Measurements from ENCODE around the gene HOXC12. TPM values are rescaled to one million over a fixed set of nuclear protein-coding genes. Genes with fewer than 3 reads are reported as not detected.

The HOXC12 gene
- total RNA-seq, 1 donor from 2014 or later, result not detected

DNA sequence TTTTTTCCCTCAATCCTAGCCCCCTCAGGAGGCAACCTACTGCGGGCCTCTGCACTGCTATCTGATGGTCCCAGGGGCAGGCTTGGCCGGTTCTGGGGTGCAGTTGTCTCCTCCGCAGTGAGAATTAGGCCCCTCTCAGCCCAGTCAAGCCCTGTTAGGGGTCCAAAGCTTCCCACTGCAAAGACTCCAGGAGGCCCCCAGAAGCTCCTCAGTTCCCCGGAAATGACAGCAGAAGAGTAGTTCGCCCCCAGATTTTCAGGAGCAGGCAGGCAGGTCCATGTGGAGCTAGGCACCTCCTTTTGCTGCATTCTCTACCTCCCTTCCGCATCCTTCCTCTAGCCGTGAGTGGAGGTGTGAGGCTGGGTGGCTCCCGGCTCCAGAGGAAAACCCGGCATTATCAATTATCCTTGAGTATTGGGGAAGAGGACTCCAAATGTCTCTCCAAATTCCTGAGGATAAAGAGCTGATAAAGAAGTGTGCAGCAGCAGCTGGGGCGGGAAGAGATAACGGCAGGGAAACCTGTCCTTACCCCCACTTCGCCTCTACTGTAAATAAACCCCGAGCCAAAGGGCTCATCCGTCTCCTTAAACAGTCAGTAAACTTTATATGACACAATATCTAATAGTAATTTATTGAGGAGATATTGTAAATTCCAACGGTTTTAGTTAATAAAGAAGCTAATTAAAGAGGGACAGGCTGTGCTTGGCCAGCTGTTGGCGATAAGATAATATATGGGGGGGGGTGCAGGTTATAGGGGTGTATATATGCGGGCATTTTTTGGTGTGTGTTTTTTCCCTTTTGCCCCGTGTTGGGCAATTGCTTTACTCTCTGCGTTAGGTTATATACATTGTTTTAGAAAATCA is 641 bp upstream of the HOXC12 start:
- Mint-ChIP-seq H3K4me1 (peaks cover 14% of the 10 kb centered on the region), H3K27me3 (ENCODE audit: low read depth) (peaks cover 98% of the 10 kb centered on the region), H3K4me3 (no peak overlapping the region), H3K9me3 (no peaks in the 10 kb centered on the region), H3K27ac (no peak overlapping the region), H3K36me3 (no peaks in the 10 kb centered on the region)
- TF ChIP-seq, protein P1, sequence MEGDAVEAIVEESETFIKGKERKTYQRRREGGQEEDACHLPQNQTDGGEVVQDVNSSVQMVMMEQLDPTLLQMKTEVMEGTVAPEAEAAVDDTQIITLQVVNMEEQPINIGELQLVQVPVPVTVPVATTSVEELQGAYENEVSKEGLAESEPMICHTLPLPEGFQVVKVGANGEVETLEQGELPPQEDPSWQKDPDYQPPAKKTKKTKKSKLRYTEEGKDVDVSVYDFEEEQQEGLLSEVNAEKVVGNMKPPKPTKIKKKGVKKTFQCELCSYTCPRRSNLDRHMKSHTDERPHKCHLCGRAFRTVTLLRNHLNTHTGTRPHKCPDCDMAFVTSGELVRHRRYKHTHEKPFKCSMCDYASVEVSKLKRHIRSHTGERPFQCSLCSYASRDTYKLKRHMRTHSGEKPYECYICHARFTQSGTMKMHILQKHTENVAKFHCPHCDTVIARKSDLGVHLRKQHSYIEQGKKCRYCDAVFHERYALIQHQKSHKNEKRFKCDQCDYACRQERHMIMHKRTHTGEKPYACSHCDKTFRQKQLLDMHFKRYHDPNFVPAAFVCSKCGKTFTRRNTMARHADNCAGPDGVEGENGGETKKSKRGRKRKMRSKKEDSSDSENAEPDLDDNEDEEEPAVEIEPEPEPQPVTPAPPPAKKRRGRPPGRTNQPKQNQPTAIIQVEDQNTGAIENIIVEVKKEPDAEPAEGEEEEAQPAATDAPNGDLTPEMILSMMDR (IDR thresholded peaks at IDR 0.05; ENCODE audit: unreplicated experiment), result no peak
- DNase-seq (ENCODE audit: low spot score in 2 of 2, unreplicated experiment in 2 of 2), result no peak

DNA sequence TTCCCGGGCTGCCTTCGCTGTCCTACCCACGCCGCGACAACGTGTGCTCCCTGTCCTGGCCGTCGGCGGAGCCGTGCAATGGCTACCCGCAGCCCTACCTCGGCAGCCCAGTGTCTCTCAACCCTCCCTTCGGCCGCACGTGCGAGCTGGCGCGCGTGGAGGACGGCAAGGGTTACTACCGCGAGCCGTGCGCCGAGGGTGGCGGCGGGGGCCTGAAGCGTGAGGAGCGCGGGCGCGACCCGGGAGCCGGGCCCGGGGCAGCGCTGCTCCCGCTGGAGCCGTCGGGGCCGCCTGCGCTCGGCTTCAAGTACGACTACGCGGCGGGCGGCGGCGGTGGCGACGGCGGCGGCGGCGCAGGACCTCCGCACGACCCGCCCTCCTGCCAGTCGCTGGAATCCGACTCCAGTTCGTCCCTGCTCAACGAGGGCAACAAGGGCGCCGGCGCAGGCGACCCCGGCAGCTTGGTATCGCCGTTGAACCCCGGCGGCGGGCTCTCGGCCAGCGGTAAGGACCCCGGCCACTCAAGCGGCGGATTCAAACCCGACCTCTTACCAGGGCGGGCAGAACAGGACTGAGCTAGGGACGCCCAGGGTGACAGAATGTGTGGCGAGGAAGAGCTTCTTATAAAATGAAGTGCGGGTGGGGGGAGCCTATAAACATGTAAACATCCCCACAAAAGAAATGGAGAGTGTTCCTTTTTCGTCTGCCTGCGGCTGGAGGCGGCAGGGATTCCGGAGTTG is 503 bp downstream of the HOXC12 start:
- H3K27me3 Mint-ChIP-seq (ENCODE audit: low read depth), result peaks cover 98% of the 10 kb centered on the region
- peaks cover 14% of the 10 kb centered on the region for H3K4me1 Mint-ChIP-seq
- no peak overlapping the region for H3K4me3 Mint-ChIP-seq
- DNase-seq (ENCODE audit: low spot score in 2 of 2, unreplicated experiment in 2 of 2), result no peak
- no peaks in the 10 kb centered on the region for H3K9me3 Mint-ChIP-seq
- no peak overlapping the region for H3K27ac Mint-ChIP-seq
- TF ChIP-seq, protein P1 (IDR thresholded peaks at IDR 0.05; ENCODE audit: unreplicated experiment), result no peak
- H3K36me3 Mint-ChIP-seq, result no peaks in the 10 kb centered on the region

DNA sequence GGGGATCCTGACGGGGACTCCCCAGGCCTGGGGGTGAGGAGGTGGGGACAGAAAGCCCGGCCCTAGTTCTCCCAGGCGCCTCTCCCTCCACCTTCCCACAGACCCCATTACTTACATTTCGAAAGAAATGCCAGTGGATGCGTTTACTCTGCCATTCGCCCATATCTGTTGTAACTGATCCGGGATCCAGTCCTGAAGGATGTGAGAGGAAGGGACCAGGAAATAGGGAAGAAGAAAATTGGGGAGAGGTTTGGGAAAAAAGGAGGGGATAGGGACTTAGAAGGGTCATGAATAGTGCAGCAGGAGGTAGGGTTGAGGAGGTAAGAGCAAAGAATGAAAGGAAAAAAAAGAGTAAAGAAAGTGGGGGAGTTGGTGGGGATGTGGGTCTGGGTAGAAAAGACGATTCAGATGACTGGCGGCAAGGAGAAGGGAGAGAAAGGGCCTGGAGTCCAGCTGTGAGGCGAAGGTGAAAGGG is 1.1 kb downstream of the HOXC12 start:
- H3K9me3 Mint-ChIP-seq, result no peaks in the 10 kb centered on the region
- H3K27me3 Mint-ChIP-seq (ENCODE audit: low read depth), result peaks cover 98% of the 10 kb centered on the region
- DNase-seq (ENCODE audit: low spot score in 2 of 2, unreplicated experiment in 2 of 2), result no peak
- TF ChIP-seq, protein P1 (IDR thresholded peaks at IDR 0.05; ENCODE audit: unreplicated experiment), result no peak
- H3K4me3 Mint-ChIP-seq, result no peak overlapping the region
- H3K36me3 Mint-ChIP-seq, result no peaks in the 10 kb centered on the region
- no peak overlapping the region for H3K27ac Mint-ChIP-seq
- peaks cover 14% of the 10 kb centered on the region for H3K4me1 Mint-ChIP-seq

DNA sequence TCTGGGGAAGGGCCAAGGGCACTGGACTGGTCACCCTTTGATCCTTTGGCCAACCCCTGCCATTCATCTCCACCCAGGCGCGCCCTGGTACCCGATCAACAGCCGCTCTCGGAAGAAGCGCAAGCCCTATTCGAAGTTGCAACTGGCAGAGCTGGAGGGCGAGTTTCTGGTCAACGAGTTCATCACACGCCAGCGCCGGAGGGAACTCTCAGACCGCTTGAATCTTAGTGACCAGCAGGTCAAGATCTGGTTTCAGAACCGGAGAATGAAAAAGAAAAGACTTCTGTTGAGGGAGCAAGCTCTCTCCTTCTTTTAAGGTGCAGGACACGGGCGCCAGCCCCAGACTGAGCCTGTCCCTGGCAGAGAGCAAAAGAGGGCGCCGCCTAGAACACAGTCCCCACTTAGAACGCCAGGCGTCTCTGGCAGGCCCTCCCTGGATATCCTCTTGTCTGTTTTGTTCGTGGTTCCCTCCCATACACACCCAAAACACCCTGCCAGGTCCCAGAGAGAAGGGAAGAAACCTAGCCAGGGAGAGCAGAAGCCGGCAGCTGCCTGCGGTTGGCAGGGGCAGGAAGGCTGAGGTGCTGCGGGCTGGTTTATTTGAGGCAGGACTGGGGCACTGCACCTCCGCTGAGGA is 1.7 kb downstream of the HOXC12 start:
- Mint-ChIP-seq H3K4me1 (peaks cover 10% of the 10 kb centered on the region), H3K36me3 (no peaks in the 10 kb centered on the region), H3K27me3 (ENCODE audit: low read depth) (peaks cover 98% of the 10 kb centered on the region), H3K4me3 (no peak overlapping the region), H3K9me3 (no peaks in the 10 kb centered on the region), H3K27ac (no peak overlapping the region)
- TF ChIP-seq, protein P1 (IDR thresholded peaks at IDR 0.05; ENCODE audit: unreplicated experiment), result no peak
- no peak for DNase-seq (ENCODE audit: low spot score in 2 of 2, unreplicated experiment in 2 of 2)

DNA sequence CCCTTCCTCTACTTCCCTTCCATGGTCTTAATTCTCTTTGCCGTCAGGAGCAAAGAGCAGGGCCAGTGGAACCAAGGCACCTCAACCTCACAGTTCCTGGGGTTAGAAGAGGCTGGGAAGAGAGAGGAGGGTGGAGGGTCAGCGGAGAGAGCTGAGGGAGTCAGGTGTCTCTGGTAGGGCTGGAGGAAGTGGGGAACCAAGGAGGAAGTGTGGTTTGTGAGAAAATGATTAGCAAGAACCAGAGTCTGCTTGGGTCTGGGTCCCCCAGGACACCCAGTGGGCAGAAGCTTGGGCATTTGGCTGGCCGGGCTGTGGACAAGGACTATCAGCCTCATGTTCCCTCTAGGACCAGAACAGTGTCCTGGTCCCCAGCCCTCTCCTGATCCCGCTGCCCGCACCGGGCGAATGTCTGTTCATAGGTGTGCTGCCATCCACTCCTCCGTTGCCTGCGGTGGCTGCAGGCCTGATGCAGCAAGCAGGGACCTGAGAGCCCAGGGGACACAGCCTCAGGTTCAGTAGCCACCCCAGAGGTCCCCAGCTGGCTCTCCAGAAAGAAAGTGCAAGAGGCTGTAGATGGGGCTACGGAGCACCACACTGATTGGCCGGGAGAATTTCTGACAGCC is 2.3 kb downstream of the HOXC12 start:
- peaks cover 10% of the 10 kb centered on the region for H3K4me1 Mint-ChIP-seq
- no peak overlapping the region for H3K27ac Mint-ChIP-seq

More for the DNA sequence above, 2.3 kb downstream of the HOXC12 start:
- no peak for DNase-seq (ENCODE audit: low spot score in 2 of 2, unreplicated experiment in 2 of 2)
- TF ChIP-seq, protein P1 (IDR thresholded peaks at IDR 0.05; ENCODE audit: unreplicated experiment), result no peak
- Mint-ChIP-seq H3K4me3 (no peak overlapping the region), H3K27me3 (ENCODE audit: low read depth) (peaks cover 98% of the 10 kb centered on the region), H3K36me3 (no peaks in the 10 kb centered on the region), H3K9me3 (no peaks in the 10 kb centered on the region)
